NCI-H1694 (cell line): ENCODE measurements around the gene LRP1B.

ENCODE experiments used
- DNase-seq: peaks from one replicate; lab custom pipeline; 2025; lab: John Stamatoyannopoulos, UW

Gene LRP1B

DNA sequence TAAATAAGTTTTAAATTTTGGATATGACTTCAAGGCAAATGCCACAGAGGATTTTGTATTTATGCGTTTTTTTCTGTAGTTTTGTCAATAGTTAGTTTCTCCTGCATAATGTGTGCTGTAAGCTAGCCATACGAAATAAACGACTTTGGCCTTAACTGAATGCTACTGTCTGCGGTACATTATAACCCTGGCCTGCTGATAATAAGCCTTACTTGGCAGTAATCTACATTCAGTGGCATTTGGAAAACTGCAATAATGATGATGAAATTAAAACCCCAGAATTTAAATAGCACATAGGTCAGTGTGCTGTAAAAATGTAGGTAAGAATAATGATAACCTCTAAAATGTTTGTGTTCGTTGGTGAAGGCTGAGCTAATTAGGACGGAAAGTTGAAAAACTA lies 88.8 kb downstream of the LRP1B start:
- no peak for DNase-seq

DNA sequence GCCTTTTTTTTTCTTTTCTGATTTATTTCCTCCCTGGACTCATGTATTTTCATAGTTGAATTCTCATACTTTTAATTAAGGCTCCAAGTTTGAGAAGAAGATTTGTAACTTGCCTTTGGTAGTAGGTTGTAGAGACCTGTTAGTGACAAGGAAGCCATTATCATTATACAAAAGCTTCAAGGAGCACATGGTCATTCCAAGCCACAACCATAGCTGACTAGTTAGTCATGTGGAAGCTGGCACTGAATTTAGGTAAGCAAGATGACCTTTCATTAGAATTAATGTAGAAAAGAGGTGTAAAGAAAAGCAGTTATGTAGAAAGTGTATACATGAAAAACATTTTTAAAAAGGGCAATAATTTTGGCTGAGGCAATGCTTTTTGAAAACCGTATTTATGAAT lies 89.7 kb downstream of the LRP1B start:
- no peak for DNase-seq

DNA sequence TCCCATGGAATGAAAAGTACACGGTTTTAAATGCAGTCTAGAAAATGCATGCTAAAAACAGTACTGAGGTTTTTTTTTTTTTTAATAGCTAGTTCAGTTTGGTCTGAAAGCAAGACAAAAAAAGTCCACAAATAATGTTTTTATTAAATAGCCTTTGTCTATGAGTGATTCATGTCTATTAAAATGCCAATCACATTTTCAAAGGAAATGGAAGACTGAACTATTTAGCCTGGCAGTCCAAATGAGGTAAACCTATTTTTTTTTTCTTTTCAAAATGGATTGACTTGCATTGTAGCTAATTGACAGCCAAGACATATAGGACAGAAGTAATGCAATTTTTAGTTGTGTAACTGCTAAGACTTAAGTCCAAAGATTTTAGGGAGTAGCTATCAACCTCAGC lies 90.3 kb downstream of the LRP1B start:
- DNase-seq, result no peak

DNA sequence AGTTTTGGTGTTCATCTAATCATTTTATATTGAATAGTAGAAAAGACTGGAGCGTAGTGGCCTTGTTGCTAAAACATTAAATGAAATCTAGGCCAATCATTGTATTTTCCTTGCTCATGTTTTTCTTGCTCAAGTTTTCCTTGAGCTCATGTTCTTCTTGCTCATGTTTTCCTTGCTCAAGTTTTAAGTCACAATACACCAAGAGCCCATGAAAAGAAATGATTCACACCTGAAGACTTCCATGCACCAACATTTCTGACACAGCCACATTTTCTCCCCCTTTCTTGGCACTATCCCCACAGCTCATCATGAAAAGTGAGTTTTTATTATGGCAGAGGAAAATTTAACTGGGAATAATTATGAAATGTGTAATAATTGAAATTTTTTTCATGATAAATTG lies 92.0 kb downstream of the LRP1B start:
- DNase-seq, result no peak

DNA sequence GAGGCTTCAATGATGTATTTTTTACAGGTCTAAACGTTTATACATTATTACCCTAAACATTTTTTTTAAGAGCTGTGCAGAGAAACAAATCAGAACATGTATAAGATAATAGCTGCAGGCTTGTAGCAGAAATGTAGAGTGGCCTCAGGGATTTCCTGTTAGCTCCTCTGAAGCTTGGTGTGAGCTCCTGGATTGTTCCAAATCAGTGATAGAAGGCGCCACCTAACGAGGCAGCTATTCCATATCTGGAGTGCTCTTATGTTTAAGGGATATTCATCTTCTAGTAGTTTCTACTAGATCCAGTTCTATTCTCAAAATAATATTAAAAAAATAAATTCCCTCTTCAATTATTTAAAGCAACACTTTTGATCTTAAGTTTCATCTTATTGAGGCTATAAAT lies 93.1 kb downstream of the LRP1B start:
- DNase-seq, result no peak

DNA sequence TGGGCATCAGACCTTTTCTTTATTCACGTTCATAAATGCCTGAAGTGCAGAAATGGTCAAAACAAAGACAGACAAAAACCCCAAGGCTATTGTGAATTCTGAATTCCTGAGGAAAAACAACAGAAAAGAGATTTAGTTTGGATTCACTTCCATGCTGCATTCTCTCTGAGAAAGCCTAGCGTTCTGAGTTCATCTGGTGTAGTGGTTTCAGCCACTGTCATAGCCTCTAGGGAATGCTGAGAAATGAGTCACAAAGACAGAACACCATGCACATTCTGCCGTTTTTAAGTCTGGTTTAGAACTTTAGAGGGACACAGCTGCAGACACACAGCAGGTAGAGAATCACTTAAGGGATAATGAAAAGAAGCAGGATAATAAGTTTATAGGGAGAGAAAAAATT lies 93.8 kb downstream of the LRP1B start:
- no peak for DNase-seq

DNA sequence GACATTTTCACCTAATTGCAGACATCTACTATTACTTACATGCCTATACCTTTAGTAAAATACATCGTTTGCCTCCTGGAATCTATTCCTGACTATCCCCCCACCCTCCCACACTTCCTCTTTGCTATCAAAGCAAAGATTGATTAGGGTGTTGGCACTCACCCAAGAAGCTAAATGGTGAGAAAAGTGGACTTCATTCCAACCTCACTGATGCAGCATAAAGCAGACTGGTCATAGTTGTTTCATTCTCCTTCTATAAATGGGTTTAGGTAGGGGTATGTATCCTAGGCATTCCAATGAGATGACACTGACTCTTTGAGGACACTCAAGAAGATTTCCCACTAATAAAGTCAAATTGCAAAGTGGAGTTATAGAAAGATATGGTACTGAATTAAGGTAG lies 97.4 kb downstream of the LRP1B start:
- DNase-seq, result no peak

DNA sequence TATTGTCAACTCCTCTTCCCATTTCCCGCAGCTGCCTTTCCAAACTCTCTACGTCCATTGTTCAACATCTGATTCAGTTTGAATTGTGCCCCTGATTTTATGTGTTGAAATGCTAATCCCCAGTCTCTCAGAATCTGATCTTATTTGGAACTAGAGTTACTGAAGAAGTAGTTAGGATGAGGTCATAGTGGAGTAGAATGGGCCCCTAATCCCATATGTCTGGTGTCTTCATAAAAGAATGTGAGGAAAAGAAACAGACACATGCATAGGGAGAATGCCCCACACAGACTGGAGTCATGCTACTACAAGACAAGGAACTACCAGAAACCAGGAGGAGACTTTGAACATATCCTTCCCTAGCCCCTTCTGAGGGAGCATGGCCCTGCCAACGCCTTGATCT lies 99.2 kb downstream of the LRP1B start:
- no peak for DNase-seq

DNA sequence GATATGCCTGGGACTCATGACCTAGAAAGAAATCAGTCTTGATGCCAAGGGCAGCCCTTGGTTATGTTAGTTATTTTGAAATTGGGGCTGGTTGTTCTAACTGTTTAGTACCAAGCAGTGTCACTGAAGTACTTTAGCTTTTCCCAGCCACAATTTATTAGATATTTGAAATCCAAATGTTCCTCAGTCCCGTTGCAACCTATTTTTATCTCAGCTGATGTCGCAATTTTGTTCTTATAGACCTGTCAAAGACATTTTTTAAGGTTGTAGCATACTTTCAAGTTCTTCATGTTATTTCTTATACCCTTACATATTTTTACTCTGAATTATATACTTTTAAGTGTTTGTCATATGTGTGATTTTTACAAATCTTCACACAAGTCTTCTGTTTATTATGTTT lies 100.1 kb downstream of the LRP1B start:
- no peak for DNase-seq

DNA sequence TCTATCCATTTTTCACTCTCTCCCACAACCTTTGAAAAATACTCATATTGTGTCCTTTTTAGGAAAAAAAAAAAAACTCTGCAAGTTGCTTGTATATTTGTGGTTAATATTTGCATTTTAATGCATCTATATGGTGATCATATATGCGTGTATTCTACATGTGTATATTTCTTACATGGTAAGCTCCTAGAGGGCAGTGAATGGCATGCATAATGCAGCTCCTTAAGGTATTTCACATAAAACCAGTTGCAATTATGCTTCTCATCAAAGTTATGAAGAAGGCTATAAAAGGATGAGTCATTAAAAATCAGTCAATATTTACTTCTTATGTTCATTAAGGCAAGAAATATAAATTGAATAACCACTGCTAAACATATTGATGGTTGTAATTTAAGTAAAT lies 100.8 kb downstream of the LRP1B start:
- DNase-seq, result no peak

DNA sequence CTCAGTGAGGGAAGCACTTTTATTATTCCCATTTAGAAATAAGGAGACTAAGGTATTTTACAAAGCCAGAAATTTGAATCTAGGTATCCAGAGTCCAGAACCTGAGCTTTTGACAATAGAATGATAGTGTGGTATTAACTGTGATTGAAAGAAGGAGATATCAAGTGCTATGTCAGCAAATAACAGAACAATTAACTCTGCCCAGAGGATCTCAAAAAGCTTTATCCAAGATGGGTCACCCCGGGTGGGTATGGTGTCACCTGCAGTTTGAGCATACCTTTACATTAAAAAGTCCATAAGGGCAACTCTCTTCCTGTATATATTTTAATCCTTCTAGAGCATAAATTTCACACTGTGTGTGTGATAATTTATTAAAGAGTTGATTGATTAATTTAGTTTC lies 105.4 kb downstream of the LRP1B start:
- no peak for DNase-seq

DNA sequence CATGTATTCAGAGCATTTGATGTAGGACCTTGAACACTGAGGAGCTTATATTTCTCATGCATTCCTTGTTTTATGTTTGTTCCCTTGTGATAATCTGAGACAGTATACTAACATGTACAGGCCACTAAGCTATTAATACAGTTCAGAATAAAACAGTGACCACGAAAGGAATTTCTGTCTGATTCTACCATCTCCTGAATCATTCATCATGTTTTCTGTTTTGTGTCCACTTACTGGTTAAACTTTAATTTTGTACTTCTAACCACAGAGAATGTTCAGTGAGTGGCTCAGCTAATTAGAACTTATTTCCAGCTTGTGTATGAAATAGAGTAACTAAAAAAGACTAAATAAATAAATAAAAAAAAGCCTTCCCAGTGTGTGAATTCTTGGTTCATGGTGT lies 110.4 kb downstream of the LRP1B start:
- no peak for DNase-seq

DNA sequence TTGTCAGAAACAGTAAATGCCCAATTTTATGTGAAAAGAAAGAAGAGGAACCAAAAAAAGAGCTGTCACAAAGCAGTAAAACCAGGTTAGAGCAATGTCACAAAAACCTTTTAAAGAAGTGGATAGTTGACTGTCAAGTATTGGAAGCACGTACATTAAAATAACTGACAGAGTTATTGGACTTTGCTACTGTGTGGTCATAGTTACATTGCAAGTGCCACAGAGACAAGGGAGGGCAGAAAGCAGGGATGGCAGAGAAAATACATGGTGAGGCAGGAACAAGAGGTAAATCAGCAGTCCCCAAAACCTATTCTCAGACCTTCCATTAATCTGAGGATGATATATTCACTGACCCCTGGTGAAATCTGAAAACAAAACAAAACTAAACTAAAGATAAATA lies 116.3 kb downstream of the LRP1B start:
- DNase-seq, result no peak

DNA sequence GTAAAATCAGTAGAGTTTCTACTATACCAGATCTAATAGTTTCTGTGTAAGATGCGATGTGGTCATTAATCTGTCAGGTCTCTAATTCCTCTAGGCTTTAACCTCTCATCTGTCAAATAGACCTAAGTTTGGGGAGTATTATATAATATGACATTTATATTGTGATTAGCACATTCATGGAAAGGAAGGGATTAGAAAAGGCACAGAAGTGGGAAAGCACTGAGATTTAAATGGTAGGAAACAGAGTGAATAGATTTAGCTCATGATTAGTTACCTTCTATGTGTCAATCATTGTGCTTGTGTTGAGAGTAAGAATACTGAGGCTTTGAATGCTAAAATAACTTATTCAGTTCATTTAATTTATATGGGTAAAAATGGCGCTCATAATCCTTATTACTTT lies 118.0 kb downstream of the LRP1B start:
- DNase-seq, result no peak

DNA sequence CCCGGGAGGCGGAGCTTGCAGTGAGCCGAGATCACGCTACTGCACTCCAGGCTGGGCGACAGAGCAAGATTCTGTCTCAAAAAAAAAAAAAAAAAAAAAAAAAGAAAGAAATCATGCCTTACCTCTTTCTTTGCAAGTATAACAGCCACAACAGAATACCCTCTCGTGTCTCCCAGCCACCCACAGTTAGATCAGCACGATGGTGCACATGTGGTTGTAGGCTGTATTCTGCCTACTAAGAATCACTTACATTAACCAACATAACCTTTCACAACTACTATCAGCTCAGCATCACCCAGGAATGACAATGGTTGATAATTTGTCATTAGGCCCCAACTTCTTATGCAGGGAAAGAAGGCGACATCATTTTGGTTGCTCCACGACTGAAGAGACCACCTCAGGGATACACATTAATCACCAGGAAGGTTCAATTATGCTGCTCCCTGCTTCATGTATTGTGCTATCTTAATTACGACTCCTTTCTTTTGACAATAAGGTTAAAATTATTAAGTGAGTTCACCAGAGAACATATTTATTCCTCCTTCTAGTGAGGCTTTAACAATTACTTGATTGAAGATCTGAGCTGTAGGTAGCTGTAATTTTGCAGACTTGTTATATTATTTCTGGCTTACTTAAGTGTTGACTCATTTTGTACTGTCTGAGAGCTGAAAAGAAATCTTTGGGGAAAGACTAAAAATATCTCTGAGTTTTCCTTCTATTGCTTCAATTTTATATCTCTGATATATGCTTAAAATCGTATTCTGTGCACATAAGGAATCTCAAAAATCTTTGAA lies 120.1 kb downstream of the LRP1B start:
- DNase-seq, result no peak

DNA sequence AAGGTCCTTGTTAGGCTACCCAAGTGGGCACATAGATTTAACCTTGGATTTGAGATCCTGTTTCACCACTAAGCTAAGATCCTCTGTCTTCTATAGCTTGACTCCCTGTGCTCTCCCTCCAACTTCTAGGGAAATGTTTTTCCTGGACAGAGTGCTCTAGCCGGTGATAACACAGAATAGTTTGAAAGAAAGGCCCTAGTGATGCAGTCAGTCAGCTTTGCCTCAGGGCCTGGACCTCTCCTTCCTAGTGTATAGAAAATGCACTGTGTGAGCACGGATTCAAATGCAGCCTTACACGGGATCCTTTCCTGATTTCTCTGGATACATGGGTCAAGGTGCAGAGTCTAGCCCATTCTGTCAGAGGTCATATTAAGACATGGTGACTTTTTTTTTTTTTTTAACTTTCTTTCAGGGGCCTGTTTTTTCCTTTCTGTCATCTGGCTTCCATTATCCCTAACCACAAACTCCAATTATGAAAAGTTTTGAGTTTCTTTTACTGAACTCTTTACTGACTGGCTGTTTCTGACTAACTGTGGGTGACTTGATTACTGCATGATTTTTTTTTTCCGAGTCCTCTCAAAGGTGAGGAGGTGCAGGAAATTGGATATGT lies 122.6 kb downstream of the LRP1B start:
- no peak for DNase-seq

DNA sequence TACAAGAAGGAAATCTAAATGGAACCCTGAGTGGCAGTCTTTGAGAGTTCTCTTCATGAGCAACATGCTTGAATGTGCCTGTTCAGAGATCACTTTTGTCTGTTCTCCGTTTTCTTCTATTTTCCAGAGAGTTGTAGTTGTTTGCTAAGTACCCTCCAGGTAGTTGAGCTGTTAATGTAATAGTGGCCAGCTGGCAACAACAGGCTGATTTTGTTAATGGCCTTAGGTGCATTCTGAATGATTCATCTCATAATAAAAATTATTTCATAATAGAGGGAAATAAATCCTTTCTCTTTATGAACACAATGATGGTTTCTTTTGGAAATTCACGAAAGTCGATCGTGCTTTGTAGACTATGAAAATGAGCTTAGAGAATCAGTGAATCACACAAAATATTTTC lies 136.8 kb downstream of the LRP1B start:
- no peak for DNase-seq

DNA sequence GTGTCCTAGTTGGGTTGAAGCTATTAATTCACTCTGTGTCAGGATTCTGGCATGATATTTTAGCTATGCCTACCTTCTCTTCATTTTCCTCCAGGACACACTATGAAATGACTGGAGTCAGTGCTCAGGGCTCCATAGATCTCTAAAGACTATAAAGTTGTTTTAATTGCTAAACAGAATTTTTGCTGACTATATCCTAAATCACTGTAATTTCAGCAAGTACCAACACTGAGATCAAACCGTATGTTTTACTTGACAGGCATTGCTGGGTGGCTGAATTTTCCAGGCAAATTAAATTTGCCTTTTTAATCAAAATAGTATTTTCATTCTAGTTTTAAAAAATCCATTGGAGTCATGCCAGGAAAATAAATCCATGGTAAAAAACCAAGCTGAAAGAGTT lies 138.1 kb downstream of the LRP1B start:
- DNase-seq, result no peak

DNA sequence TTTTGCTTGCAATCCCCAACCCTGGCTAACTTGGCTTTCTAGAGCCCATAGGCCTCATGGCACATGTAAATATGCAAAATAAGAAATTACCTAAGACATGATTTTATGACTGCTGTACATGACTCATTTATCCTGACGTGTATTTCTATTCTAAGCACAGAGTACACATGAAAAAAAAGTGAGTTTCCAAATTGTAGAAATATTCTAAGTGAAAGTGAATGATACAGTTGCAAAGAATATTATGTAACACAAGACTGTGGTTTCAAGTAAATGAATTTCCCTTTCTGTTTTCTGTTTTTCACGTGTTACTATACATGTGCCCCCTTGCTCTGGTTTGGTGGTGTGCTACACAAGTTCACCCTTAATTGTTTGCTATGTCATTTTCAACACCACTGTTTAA lies 162.4 kb downstream of the LRP1B start:
- DNase-seq, result no peak

DNA sequence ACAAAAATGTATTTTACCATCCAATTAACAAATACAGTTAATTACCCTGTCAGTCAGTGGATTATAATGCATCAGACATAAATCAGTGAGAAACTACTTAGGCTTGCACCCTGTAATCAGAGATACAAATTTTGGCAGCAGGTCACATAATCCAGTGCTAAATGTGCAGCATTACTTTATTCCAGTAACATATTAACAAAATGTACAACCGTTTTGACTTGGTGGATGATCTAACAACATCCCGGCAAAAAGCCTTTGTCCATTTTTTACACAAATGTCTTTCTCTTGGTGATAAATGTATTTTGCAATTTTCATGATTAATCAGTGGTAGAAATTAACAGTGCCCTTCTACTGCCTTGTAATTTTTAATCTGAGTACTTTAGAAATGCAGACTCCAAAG lies 162.8 kb downstream of the LRP1B start:
- no peak for DNase-seq

DNA sequence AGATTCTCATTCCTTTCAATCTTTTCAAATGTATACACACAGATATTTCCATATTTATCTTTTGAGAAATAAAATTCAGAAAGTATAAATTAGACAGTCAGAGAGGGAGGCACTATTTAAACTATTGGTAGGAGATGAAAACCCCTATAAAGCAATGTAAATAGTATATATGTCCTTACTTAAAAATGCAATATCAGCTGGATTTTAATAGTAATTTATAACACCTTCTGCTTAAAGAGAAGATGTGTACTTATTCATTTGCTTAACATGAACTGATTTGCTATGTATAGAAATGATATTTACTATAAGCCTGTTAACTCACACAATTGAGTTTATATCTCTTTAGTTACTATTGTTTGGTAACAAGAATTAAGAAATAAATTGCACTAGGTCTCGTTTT lies 163.3 kb downstream of the LRP1B start:
- no peak for DNase-seq

DNA sequence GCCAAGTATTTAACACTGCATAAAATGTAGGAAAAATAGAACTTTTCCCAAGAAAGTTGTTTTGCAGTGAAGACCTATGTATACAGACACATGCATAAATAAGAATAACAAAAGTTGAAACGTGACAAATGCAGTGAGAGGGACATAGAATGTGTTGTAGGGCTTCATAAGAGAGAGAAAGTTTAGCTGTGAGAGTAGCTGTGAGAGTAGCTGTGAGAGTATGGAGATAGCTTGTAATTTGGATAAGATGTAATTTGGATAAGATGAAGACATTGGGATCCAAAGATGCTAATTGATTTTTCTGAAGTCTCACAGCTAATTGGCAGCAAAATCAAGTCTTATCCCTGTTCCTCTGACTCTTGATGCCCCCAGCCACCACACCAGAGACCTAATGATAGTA lies 170.9 kb downstream of the LRP1B start:
- no peak for DNase-seq

DNA sequence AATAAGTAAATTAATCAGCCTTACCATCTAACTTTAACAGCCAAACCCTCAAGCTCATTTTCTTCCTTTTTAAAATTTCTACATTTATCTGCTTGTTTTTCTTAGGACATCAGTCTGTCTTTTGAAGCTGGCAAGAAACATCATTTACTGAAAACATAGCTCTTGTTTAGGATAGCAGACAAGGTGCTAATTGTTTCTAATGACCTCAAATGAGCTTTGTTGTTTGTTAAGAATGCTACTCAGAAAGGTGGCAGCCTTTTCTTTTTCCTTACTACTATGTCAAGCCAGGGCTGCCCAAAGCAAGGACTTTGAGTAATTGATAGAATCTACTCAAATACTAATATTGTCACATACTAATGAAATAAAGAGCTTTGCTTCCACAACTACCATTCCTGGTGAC lies 171.8 kb downstream of the LRP1B start:
- DNase-seq, result no peak

DNA sequence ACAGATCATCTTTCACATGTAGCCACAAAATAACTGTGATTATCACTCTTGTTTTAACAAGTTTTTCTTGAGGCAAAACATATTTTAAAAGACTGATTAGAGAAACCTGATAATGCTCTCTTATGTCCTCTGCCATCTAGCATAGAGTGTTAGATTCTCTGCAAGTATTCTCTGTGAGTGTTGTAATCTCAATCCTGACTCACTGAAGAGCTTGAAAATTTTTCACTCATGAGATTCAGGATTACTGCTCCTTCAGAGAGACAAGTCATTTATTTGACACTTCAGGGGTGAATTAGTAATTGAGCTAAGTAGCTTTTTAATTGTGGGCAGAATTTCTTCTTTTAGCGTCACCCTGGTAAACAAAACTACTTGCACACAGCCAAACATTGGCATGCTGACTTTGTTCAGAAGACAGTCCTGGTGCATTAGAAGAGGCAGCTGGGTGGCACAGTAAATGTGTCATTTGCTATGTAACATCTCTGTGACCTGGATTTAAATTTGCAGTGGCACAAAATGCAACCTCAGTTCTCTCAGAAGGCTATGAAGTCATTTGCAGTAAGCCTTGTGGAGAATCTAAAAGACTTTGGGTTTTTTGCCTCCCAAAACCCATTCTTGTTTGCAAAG lies 172.9 kb downstream of the LRP1B start:
- no peak for DNase-seq
